HEK293 (cell line): Measurements from ENCODE around the gene KIAA1755.
A peak's percentile ranks its signal among the peaks of the same experiment; 100 is the strongest.

ENCODE experiments used
- CTCF ChIA-PET: fragments of 350-600 bp; formaldehyde crosslinking; extraction: SDS; loops from one replicate; lab custom pipeline; 2021; ENCODE audit warnings: antibody characterized with exemption; lab: Yijun Ruan, JAX
- POLR2A ChIA-PET: fragments of 300-600 bp; formaldehyde crosslinking; extraction: SDS; loops from one replicate; lab custom pipeline; 2020; ENCODE audit warnings: antibody characterized with exemption, inconsistent platforms; lab: Yijun Ruan, JAX
- H3K27ac ChIP-seq: fragments of 200-500 bp; sonication (Bioruptor generic); 2 replicates; pipeline ENCODE4 v1.5.1; 2014; ENCODE audit warnings: low read depth, low read length, control low read depth, inconsistent platforms; ENCODE audit errors: extremely low read depth
- H3K36me3 ChIP-seq, 2 experiments: fragments of 200-500 bp in 1 of 2; sonication (Bioruptor generic) in 1 of 2; 1 replicate in 1 of 2; 2 replicates in 1 of 2; pipeline ENCODE4 v1.5.1; 2014 to 2017; ENCODE audit warnings: inconsistent platforms in 2 of 2, low read length in 2 of 2; ENCODE audit not compliant: control insufficient read depth in 2 of 2, insufficient read depth in 1 of 2
- H3K4me1 ChIP-seq: fragments of 200-500 bp; sonication (Bioruptor generic); 2 replicates; pipeline ENCODE4 v1.5.1; 2014; ENCODE audit warnings: mild to moderate bottlenecking, low read length, inconsistent platforms; ENCODE audit not compliant: control insufficient read depth, insufficient read depth
- H3K4me3 ChIP-seq: 2 replicates; pipeline ENCODE4 v1.5.1; 2011; ENCODE audit warnings: low read depth, mild to moderate bottlenecking, control low read depth, low read length, moderate library complexity
- H3K9me3 ChIP-seq: fragments of 200-500 bp; sonication (Bioruptor generic); 2 replicates; pipeline ENCODE4 v1.5.1; 2014; ENCODE audit warnings: low read depth, low read length, inconsistent platforms; ENCODE audit not compliant: control insufficient read depth, insufficient read depth
- FEZF1 ChIP-seq: fragments of 450-650 bp; formaldehyde crosslinking; IDR thresholded peaks from 2 replicates; pipeline ENCODE4 v1.5.1; 2016; ENCODE audit warnings: missing biosample characterization, missing genetic modification characterization
- HOXC10 ChIP-seq: sonication (generic); formaldehyde crosslinking; IDR thresholded peaks from 2 replicates; pipeline ENCODE4 v1.8.1; 2023; ENCODE audit warnings: mild to moderate bottlenecking, missing genetic modification reagents
- MEIS1 ChIP-seq: sonication (generic); formaldehyde crosslinking; IDR thresholded peaks from 2 replicates; pipeline ENCODE4 v1.8.1; 2022; ENCODE audit warnings: missing genetic modification reagents, mild to moderate bottlenecking, borderline replicate concordance
- YY1 ChIP-seq: fragments of 450-650 bp; formaldehyde crosslinking; IDR thresholded peaks from 2 replicates; pipeline ENCODE4 v1.5.1; 2018; ENCODE audit warnings: missing biosample characterization, missing genetic modification characterization
- ZBTB17 ChIP-seq: fragments of 450-650 bp; formaldehyde crosslinking; IDR thresholded peaks from 2 replicates; pipeline ENCODE4 v1.5.1; 2016; ENCODE audit warnings: missing biosample characterization, missing genetic modification characterization
- ZBTB21 ChIP-seq: fragments of 450-650 bp; formaldehyde crosslinking; IDR thresholded peaks from 2 replicates; pipeline ENCODE4 v1.5.1; 2017; ENCODE audit warnings: missing biosample characterization, missing genetic modification characterization
- ZBTB48 ChIP-seq: fragments of 450-650 bp; formaldehyde crosslinking; IDR thresholded peaks from 2 replicates; pipeline ENCODE4 v1.5.1; 2016; ENCODE audit warnings: missing biosample characterization, missing genetic modification characterization
- ZBTB8A ChIP-seq: fragments of 450-650 bp; formaldehyde crosslinking; IDR thresholded peaks from 2 replicates; pipeline ENCODE4 v1.5.1; 2016; ENCODE audit warnings: missing biosample characterization, missing genetic modification characterization
- ZNF19 ChIP-seq: fragments of 450-650 bp; formaldehyde crosslinking; IDR thresholded peaks from 2 replicates; pipeline ENCODE4; 2016; ENCODE audit warnings: missing biosample characterization, missing genetic modification characterization, low read depth
- ZNF239 ChIP-seq: fragments of 450-650 bp; formaldehyde crosslinking; IDR thresholded peaks from 2 replicates; pipeline ENCODE4 v1.5.1; 2016; ENCODE audit warnings: missing biosample characterization, missing genetic modification characterization
- ZNF24 ChIP-seq: fragments of 450-650 bp; formaldehyde crosslinking; IDR thresholded peaks from 2 replicates; pipeline ENCODE4 v1.5.1; 2016; ENCODE audit warnings: missing biosample characterization, missing genetic modification characterization
- ZNF404 ChIP-seq: fragments of 450-650 bp; formaldehyde crosslinking; IDR thresholded peaks from 2 replicates; pipeline ENCODE4 v1.5.1; 2017; ENCODE audit warnings: missing biosample characterization, missing genetic modification characterization
- ZNF561 ChIP-seq: fragments of 450-650 bp; IDR thresholded peaks from 2 replicates; pipeline ENCODE4 v1.5.1; 2018; ENCODE audit warnings: missing biosample characterization, missing genetic modification characterization, borderline replicate concordance
- ZNF596 ChIP-seq: fragments of 450-650 bp; IDR thresholded peaks from 2 replicates; pipeline ENCODE4 v1.5.0; 2018; ENCODE audit warnings: missing biosample characterization, mild to moderate bottlenecking, missing genetic modification characterization, moderate library complexity
- ZNF623 ChIP-seq: fragments of 450-650 bp; formaldehyde crosslinking; IDR thresholded peaks from 2 replicates; pipeline ENCODE4 v1.5.1; 2016; ENCODE audit warnings: missing biosample characterization, missing genetic modification characterization
- ZNF629 ChIP-seq: fragments of 450-650 bp; formaldehyde crosslinking; IDR thresholded peaks from 2 replicates; pipeline ENCODE4 v1.5.1; 2017; ENCODE audit warnings: missing biosample characterization, missing genetic modification characterization
- ZNF670 ChIP-seq: fragments of 450-650 bp; formaldehyde crosslinking; IDR thresholded peaks from 2 replicates; pipeline ENCODE4 v1.5.1; 2016; ENCODE audit warnings: missing biosample characterization, missing genetic modification characterization, low read depth
- ZNF747 ChIP-seq: fragments of 450-650 bp; formaldehyde crosslinking; IDR thresholded peaks from 2 replicates; pipeline ENCODE4 v1.5.1; 2016; ENCODE audit warnings: missing biosample characterization, missing genetic modification characterization
- ZNF76 ChIP-seq: fragments of 450-650 bp; formaldehyde crosslinking; IDR thresholded peaks from 2 replicates; pipeline ENCODE4; 2016; ENCODE audit warnings: low read depth, missing biosample characterization, missing genetic modification characterization, borderline replicate concordance
- TF ChIP-seq, protein P1 (sequence below): fragments of 450-650 bp; formaldehyde crosslinking; IDR thresholded peaks from 2 replicates; pipeline ENCODE4 v1.5.1; 2016; ENCODE audit warnings: missing biosample characterization, missing genetic modification characterization
- TF ChIP-seq, protein P2 (sequence below): fragments of 450-650 bp; formaldehyde crosslinking; IDR thresholded peaks from 2 replicates; pipeline ENCODE4 v1.5.1; 2016; ENCODE audit warnings: missing biosample characterization, missing genetic modification characterization
- TF ChIP-seq, protein P3 (sequence below): fragments of 450-650 bp; IDR thresholded peaks from 2 replicates; pipeline ENCODE4 v1.5.1; 2018; ENCODE audit warnings: missing biosample characterization, missing genetic modification characterization
- TF ChIP-seq, protein P4 (sequence below): fragments of 450-650 bp; formaldehyde crosslinking; IDR thresholded peaks from 2 replicates; pipeline ENCODE4 v1.5.1; 2016; ENCODE audit warnings: missing biosample characterization, missing genetic modification characterization, low read depth
- TF ChIP-seq, protein P5 (sequence below): fragments of 450-650 bp; formaldehyde crosslinking; IDR thresholded peaks from 2 replicates; pipeline ENCODE4 v1.5.1; 2016; ENCODE audit warnings: missing biosample characterization, missing genetic modification characterization
- TF ChIP-seq, protein P6 (sequence below): fragments of 450-650 bp; formaldehyde crosslinking; IDR thresholded peaks from 2 replicates; pipeline ENCODE4 v1.5.1; 2017; ENCODE audit warnings: missing biosample characterization, missing genetic modification characterization

Gene KIAA1755

DNA sequence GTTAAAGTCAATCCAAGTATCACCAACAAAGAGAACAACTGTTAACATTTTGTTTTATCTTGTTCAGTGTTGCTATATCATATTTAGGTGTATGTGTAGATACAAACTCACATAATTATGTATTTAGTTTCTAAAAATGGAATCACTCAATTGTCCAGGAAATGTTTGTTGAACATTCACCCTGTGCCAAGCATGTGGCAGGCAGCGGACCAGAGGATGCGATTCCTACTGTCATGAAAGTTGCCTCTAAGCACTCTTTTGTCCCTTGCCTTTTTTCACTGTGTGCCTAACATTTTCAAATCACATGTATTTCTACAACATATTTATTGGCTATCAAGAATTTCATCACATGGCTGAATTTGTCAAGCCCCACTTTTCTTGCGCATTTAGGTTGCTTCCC is 78.6 kb downstream of the KIAA1755 start:
- ChIA-PET CTCF (interaction anchor here (1.6 kb wide), 1 partner anchor 39 kb away, joined by 8 read pairs; no protein-coding TSS in a partner anchor), POLR2A (interaction anchor here (1.7 kb wide), 1 partner anchor 148 kb away, joined by 6 read pairs; the partner anchor contains the start of genes RPRD1B and TTI1)
- no peaks in the 10 kb centered on the region for H3K36me3 ChIP-seq
- H3K4me1 ChIP-seq = peaks cover 4% of the 10 kb centered on the region; the same call in 1 of the 2 replicates
- H3K9me3 ChIP-seq = no peaks in the 10 kb centered on the region
- H3K4me3 ChIP-seq = no peak overlapping the region
- no peak for TF ChIP-seq HOXC10
- no peak for TF ChIP-seq MEIS1
- no peak for TF ChIP-seq FEZF1
- TF ChIP-seq, protein P1, sequence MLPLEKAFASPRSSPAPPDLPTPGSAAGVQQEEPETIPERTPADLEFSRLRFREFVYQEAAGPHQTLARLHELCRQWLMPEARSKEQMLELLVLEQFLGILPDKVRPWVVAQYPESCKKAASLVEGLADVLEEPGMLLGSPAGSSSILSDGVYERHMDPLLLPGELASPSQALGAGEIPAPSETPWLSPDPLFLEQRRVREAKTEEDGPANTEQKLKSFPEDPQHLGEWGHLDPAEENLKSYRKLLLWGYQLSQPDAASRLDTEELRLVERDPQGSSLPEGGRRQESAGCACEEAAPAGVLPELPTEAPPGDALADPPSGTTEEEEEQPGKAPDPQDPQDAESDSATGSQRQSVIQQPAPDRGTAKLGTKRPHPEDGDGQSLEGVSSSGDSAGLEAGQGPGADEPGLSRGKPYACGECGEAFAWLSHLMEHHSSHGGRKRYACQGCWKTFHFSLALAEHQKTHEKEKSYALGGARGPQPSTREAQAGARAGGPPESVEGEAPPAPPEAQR (tag by site-specific recombination) = no peak
- TF ChIP-seq, protein P2, sequence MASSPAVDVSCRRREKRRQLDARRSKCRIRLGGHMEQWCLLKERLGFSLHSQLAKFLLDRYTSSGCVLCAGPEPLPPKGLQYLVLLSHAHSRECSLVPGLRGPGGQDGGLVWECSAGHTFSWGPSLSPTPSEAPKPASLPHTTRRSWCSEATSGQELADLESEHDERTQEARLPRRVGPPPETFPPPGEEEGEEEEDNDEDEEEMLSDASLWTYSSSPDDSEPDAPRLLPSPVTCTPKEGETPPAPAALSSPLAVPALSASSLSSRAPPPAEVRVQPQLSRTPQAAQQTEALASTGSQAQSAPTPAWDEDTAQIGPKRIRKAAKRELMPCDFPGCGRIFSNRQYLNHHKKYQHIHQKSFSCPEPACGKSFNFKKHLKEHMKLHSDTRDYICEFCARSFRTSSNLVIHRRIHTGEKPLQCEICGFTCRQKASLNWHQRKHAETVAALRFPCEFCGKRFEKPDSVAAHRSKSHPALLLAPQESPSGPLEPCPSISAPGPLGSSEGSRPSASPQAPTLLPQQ (tag by site-specific recombination) = no peak
- no peak for TF ChIP-seq ZNF747
- TF ChIP-seq, protein P3, sequence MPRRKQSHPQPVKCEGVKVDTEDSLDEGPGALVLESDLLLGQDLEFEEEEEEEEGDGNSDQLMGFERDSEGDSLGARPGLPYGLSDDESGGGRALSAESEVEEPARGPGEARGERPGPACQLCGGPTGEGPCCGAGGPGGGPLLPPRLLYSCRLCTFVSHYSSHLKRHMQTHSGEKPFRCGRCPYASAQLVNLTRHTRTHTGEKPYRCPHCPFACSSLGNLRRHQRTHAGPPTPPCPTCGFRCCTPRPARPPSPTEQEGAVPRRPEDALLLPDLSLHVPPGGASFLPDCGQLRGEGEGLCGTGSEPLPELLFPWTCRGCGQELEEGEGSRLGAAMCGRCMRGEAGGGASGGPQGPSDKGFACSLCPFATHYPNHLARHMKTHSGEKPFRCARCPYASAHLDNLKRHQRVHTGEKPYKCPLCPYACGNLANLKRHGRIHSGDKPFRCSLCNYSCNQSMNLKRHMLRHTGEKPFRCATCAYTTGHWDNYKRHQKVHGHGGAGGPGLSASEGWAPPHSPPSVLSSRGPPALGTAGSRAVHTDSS (tag by site-specific recombination) = no peak
- TF ChIP-seq ZNF596 = no peak
- no peak for TF ChIP-seq ZNF76 (tag by site-specific recombination)
- no peak for TF ChIP-seq ZNF623 (tag by site-specific recombination)
- TF ChIP-seq ZNF404 (tag by site-specific recombination) = no peak
- TF ChIP-seq, protein P4, sequence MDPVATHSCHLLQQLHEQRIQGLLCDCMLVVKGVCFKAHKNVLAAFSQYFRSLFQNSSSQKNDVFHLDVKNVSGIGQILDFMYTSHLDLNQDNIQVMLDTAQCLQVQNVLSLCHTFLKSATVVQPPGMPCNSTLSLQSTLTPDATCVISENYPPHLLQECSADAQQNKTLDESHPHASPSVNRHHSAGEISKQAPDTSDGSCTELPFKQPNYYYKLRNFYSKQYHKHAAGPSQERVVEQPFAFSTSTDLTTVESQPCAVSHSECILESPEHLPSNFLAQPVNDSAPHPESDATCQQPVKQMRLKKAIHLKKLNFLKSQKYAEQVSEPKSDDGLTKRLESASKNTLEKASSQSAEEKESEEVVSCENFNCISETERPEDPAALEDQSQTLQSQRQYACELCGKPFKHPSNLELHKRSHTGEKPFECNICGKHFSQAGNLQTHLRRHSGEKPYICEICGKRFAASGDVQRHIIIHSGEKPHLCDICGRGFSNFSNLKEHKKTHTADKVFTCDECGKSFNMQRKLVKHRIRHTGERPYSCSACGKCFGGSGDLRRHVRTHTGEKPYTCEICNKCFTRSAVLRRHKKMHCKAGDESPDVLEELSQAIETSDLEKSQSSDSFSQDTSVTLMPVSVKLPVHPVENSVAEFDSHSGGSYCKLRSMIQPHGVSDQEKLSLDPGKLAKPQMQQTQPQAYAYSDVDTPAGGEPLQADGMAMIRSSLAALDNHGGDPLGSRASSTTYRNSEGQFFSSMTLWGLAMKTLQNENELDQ (tag by site-specific recombination) = no peak
- no peak for TF ChIP-seq ZNF670 (tag by site-specific recombination)
- TF ChIP-seq, all 188 proteins: peak for 0
- no peak overlapping the region for H3K27ac ChIP-seq

DNA sequence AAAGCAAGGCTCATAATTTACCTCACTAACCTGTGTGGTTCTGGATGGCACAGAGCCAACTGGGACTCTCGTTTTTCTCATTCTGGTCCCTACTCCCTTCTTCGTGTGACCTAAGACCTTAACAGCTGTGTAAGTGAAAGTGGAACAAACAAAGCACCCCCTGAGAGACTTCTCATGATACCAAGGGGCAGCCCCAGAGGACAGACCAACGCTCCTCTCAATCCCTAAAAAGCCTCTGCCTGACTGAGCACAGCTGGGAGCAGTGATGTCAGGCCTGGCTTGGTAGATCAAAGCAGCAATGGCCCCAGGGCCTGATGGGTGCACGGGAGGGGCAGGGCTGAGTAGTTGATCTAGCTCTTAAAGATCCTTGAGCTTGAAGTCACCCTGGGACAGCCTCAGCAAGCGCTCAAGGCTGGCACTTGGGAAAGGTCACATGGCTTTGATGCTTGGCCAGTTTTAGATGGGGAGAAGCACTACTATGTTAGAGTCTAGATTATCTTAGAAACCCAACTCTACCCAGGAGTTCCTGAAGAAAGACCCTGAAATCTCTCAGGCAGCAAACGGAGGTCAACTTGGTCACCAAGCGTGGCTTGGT is 79.2 kb downstream of the KIAA1755 start:
- peaks cover 4% of the 10 kb centered on the region; the same call in 1 of the 2 replicates for H3K4me1 ChIP-seq
- no peak overlapping the region for H3K27ac ChIP-seq
- CTCF ChIA-PET = interaction anchor here (0.7 to 1.6 kb wide), 2 partner anchors 12 to 40 kb away, joined by 3 to 8 read pairs; no protein-coding TSS in a partner anchor
- no peaks in the 10 kb centered on the region for H3K36me3 ChIP-seq
- H3K9me3 ChIP-seq = no peaks in the 10 kb centered on the region
- POLR2A ChIA-PET = interaction anchor here (0.8 to 1.7 kb wide), 2 partner anchors 132 to 148 kb away, joined by 6 read pairs; partner anchors contain the start of genes RPRD1B and TTI1
- no peak overlapping the region for H3K4me3 ChIP-seq
- TF ChIP-seq ZBTB17 (peak; percentile 90), ZNF19 (no peak), ZBTB8A (tag by site-specific recombination) (peak; percentile 27; the same call in 1 of the 2 replicates), ZBTB21 (peak; percentile 75; the same call in 1 of the 2 replicates), ZNF629 (tag by site-specific recombination) (peak; percentile 88), ZNF239 (tag by site-specific recombination) (no peak), YY1 (no peak), ZNF24 (tag by site-specific recombination) (0 out of 2 replicates have a peak, but pooled peaks have one; percentile 47), ZNF561 (tag by site-specific recombination) (0 out of 2 replicates have a peak, but pooled peaks have one; percentile 17), ZBTB48 (peak; percentile 70)
- TF ChIP-seq, protein P5, sequence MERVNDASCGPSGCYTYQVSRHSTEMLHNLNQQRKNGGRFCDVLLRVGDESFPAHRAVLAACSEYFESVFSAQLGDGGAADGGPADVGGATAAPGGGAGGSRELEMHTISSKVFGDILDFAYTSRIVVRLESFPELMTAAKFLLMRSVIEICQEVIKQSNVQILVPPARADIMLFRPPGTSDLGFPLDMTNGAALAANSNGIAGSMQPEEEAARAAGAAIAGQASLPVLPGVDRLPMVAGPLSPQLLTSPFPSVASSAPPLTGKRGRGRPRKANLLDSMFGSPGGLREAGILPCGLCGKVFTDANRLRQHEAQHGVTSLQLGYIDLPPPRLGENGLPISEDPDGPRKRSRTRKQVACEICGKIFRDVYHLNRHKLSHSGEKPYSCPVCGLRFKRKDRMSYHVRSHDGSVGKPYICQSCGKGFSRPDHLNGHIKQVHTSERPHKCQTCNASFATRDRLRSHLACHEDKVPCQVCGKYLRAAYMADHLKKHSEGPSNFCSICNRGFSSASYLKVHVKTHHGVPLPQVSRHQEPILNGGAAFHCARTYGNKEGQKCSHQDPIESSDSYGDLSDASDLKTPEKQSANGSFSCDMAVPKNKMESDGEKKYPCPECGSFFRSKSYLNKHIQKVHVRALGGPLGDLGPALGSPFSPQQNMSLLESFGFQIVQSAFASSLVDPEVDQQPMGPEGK (tag by site-specific recombination) = peak; percentile 57; the same call in 1 of the 2 replicates
- TF ChIP-seq, protein P6, sequence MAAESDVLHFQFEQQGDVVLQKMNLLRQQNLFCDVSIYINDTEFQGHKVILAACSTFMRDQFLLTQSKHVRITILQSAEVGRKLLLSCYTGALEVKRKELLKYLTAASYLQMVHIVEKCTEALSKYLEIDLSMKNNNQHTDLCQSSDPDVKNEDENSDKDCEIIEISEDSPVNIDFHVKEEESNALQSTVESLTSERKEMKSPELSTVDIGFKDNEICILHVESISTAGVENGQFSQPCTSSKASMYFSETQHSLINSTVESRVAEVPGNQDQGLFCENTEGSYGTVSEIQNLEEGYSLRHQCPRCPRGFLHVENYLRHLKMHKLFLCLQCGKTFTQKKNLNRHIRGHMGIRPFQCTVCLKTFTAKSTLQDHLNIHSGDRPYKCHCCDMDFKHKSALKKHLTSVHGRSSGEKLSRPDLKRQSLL (tag by site-specific recombination) = peak; percentile 94
